ENCODE data around the gene DNASE2. TPM values are rescaled to one million over a fixed set of nuclear protein-coding genes. Genes with fewer than 3 reads are reported as not detected.

DNASE2 gene
- 19.7 TPM for total RNA-seq
- long read RNA-seq, transcript DNASE2-201 (6 exons, 1,955 nt), result major isoform, 26 of 35 reads
- long read RNA-seq, partial matches to known transcripts, result 7 of 35 reads
- long read RNA-seq, other reads (novel, unspliced or antisense), result 1 of 35 reads

- intact Hi-C loops (cut with micrococcal nuclease), result no loop called here
- DNase-seq, result peak; percentile 96
- peaks cover 39% of the 10 kb centered on the region for H3K27me3 ChIP-seq (ENCODE audit: low read depth)
- H3K4me3 ChIP-seq, result peak within 1 kb of the TSS; percentile 74
- no peak for TF ChIP-seq CTCF (IDR thresholded peaks at IDR 0.05; ENCODE audit: borderline replicate concordance)
- peaks cover 28% of the 10 kb centered on the region for H3K4me1 ChIP-seq
- H3K36me3 ChIP-seq, result peaks cover 24% of the 10 kb centered on the region
- H3K27ac ChIP-seq (replicated peaks), result peak within 1 kb of the TSS; percentile 88
- peaks cover 11% of the 10 kb centered on the region for H3K9me3 ChIP-seq (replicated peaks)
These were observed at the start of gene DNASE2 for GRCh38 chr19:12881172-12881808. DNASE2 (minus strand) TSS chr19:12881449; CDS start chr19:12881375, 74 bp downstream.

GRCh38 chr19:12930002-12930645 lies 48.9 kb upstream of the DNASE2 start:
- peaks cover 59% of the 10 kb centered on the region for H3K36me3 ChIP-seq
- peaks cover 24% of the 10 kb centered on the region for H3K4me1 ChIP-seq
- no peak for DNase-seq
- H3K27me3 ChIP-seq (ENCODE audit: low read depth), result no peaks in the 10 kb centered on the region
- no peak overlapping the region for H3K27ac ChIP-seq (replicated peaks)
- TF ChIP-seq CTCF (IDR thresholded peaks at IDR 0.05; ENCODE audit: borderline replicate concordance), result no peak
- no peak overlapping the region for H3K4me3 ChIP-seq
- H3K9me3 ChIP-seq (replicated peaks), result no peaks in the 10 kb centered on the region
- intact Hi-C loops (cut with micrococcal nuclease), result no loop called here

DNA sequence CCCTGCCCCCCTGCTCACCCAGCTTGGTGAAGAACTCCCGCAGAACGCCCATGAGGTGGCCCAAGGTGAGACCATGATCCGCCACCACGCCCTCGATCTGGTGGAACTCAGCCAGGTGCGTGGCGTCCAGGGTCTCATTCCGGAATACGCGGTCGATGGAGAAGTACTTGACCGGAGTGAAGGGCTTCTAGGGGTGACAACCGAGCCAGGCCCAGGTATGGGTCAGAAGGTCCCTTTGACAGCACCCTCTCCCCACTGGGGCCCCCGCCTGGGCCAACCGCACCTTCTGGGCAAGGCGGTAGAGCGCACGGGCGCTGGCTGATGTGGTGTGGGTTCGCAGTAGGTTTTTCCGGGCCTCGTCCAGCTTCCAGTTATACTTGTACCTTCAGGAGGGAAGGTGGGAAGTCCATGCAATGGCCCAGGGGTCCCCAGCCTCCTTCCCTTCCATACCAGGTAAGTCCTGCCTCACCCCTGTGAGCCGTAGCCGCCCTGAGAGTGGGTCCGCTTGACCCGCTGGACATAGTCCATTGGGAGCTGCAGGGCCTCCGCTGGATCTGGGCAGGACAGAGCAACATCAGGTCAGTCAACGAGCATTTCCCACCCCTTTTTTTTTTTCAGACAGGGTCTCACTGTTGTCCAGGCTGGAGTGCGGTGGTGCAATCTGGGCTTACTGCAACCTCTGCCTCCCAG lies 43.5 kb upstream of the DNASE2 start:
- intact Hi-C loops (cut with micrococcal nuclease), result no loop called here

DNA sequence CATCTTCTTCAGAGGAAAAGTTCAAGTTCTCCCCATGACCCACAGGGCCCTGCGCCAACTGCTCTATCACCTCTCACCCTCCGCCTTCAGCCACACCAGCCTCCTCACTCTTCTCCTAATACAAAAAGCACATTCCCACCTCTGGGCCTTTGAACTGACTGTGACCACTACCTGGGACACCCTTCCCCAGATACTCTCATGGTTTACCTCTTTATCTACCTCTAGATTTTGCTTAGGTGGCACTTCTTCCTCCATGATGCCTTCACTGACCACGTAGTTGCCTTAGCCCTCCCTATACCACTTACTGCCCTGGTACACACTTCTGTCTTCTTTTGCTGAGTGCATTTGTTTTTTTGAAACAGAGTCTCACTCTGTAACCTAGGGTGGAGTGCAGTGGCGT lies 41.7 kb upstream of the DNASE2 start:
- Histone ChIP-seq H3K36me3 (peaks cover 60% of the 10 kb centered on the region), H3K4me3 (no peak overlapping the region), H3K4me1 (peaks cover 5% of the 10 kb centered on the region), H3K27me3 (ENCODE audit: low read depth) (no peaks in the 10 kb centered on the region), H3K27ac (replicated peaks) (no peak overlapping the region), H3K9me3 (replicated peaks) (no peaks in the 10 kb centered on the region)
- TF ChIP-seq CTCF (IDR thresholded peaks at IDR 0.05; ENCODE audit: borderline replicate concordance), result no peak
- DNase-seq, result no peak
- intact Hi-C loops (cut with micrococcal nuclease), result no loop called here

More for the DNA sequence above, 43.5 kb upstream of the DNASE2 start:
- DNase-seq, result no peak
- peaks cover 78% of the 10 kb centered on the region for H3K36me3 ChIP-seq
- H3K4me1 ChIP-seq, result no peaks in the 10 kb centered on the region
- no peak for TF ChIP-seq CTCF (IDR thresholded peaks at IDR 0.05; ENCODE audit: borderline replicate concordance)
- no peak overlapping the region for H3K27ac ChIP-seq (replicated peaks)
- no peak overlapping the region for H3K4me3 ChIP-seq
- H3K9me3 ChIP-seq (replicated peaks), result no peaks in the 10 kb centered on the region
- H3K27me3 ChIP-seq (ENCODE audit: low read depth), result no peaks in the 10 kb centered on the region

DNA sequence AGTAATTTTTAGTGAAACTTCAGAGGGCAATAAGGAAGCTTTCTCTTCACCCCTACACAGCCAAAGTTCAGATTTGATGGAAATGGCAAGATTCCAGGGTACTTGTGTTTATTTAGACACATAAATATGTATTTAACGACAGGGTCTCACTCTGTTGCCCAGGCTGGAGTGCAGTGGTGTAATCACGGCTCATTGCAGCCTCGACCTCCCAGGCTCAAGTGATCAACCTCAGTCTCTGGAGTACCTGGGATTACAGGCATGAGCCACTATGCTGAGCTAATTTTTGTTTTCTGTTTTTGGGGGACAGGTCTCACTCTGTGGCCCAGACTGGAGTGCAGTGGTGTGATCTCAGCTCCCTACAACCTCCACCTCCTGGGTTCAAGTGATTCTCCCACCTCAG lies 39.8 kb upstream of the DNASE2 start:
- TF ChIP-seq CTCF (IDR thresholded peaks at IDR 0.05; ENCODE audit: borderline replicate concordance), result no peak
- Histone ChIP-seq H3K9me3 (replicated peaks) (no peaks in the 10 kb centered on the region), H3K27ac (replicated peaks) (no peak overlapping the region), H3K27me3 (ENCODE audit: low read depth) (no peaks in the 10 kb centered on the region), H3K4me1 (peaks cover 5% of the 10 kb centered on the region), H3K4me3 (no peak overlapping the region), H3K36me3 (peaks cover 41% of the 10 kb centered on the region)
- intact Hi-C loops (cut with micrococcal nuclease), result no loop called here
- no peak for DNase-seq
